22Rv1 (cell line): ENCODE measurements around the gene HDGFL1.

ENCODE experiments used
- ZFX ChIP-seq: fragments of 450-650 bp; IDR thresholded peaks from 2 replicates; pipeline ENCODE4 v1.6.1; 2017; ENCODE audit warnings: antibody characterized with exemption, borderline replicate concordance
- TF ChIP-seq, protein P1 (sequence below): fragments of 450-650 bp; IDR thresholded peaks from 2 replicates; pipeline ENCODE4 v1.5.1; 2017; ENCODE audit warnings: mild to moderate bottlenecking

DNA sequence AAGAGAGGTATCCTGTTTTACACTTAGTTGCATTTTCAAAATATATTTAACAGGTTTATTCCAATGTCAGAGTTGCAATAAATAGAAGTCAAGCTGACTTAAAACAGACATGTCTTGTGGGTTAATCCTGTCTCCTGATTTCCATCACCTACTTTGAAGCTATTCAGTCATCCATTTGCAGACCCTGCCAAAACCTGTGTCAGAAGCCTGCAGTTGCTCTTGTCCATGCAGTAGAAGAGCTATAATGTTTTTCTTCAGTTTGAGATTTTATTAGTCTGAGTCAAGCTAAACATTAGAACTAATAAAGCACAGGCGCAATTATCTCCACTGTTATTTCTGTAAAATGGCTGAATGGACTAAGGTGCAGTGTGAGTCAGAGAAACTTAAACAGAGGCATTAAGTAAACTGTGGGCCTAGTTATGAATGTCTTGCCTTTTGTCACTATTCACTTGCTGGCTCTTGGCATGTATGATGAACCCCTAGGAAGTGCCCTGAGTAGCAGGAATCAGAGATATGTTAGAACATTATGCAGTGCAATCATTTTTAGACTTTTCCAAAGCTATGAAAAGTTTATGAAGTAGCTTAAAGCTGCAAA lies 11.0 kb upstream of the HDGFL1 start:
- TF ChIP-seq, protein P1, sequence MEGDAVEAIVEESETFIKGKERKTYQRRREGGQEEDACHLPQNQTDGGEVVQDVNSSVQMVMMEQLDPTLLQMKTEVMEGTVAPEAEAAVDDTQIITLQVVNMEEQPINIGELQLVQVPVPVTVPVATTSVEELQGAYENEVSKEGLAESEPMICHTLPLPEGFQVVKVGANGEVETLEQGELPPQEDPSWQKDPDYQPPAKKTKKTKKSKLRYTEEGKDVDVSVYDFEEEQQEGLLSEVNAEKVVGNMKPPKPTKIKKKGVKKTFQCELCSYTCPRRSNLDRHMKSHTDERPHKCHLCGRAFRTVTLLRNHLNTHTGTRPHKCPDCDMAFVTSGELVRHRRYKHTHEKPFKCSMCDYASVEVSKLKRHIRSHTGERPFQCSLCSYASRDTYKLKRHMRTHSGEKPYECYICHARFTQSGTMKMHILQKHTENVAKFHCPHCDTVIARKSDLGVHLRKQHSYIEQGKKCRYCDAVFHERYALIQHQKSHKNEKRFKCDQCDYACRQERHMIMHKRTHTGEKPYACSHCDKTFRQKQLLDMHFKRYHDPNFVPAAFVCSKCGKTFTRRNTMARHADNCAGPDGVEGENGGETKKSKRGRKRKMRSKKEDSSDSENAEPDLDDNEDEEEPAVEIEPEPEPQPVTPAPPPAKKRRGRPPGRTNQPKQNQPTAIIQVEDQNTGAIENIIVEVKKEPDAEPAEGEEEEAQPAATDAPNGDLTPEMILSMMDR: no peak
- TF ChIP-seq ZFX: no peak
